Ishikawa (cell line): ENCODE measurements around the gene LYRM1.

Source experiments
- CEBPB ChIP-seq: IDR thresholded peaks from 2 replicates; pipeline ENCODE4 v1.6.1; 2012
- CREB1 ChIP-seq: IDR thresholded peaks from 2 replicates; pipeline ENCODE4 v1.6.1; 2012; ENCODE audit warnings: low read depth
- EGR1 ChIP-seq: IDR thresholded peaks from 2 replicates; pipeline ENCODE4 v1.6.1; 2012
- EP300 ChIP-seq: IDR thresholded peaks from 2 replicates; pipeline ENCODE4 v1.6.1; 2012; ENCODE audit warnings: borderline replicate concordance
- FOXM1 ChIP-seq: IDR thresholded peaks from 2 replicates; pipeline ENCODE4 v1.6.1; 2012; ENCODE audit warnings: low read depth, borderline replicate concordance
- NFIC ChIP-seq: IDR thresholded peaks from 2 replicates; pipeline ENCODE4 v1.6.1; 2012
- RAD21 ChIP-seq: IDR thresholded peaks from 2 replicates; pipeline ENCODE4 v1.6.1; 2012; ENCODE audit warnings: low read depth
- TAF1 ChIP-seq: IDR thresholded peaks from 2 replicates; pipeline ENCODE4 v1.6.1; 2012; ENCODE audit warnings: low read depth, mild to moderate bottlenecking
- TCF12 ChIP-seq: IDR thresholded peaks from 2 replicates; pipeline ENCODE4 v1.6.1; 2012; ENCODE audit warnings: low read depth
- TEAD4 ChIP-seq: IDR thresholded peaks from 2 replicates; pipeline ENCODE4 v1.6.1; 2012
- YY1 ChIP-seq: IDR thresholded peaks from 2 replicates; pipeline ENCODE4 v1.6.1; 2012; ENCODE audit warnings: low read depth
- ZBTB7A ChIP-seq: IDR thresholded peaks from 2 replicates; pipeline ENCODE4 v1.6.1; 2012; ENCODE audit warnings: low read depth
- TF ChIP-seq, protein P1 (sequence below): IDR thresholded peaks from 2 replicates; pipeline ENCODE4 v1.6.1; 2012; ENCODE audit warnings: low read depth, mild to moderate bottlenecking
- TF ChIP-seq, protein P2 (sequence below): IDR thresholded peaks from 2 replicates; pipeline ENCODE4 v1.6.1; 2012

DNA sequence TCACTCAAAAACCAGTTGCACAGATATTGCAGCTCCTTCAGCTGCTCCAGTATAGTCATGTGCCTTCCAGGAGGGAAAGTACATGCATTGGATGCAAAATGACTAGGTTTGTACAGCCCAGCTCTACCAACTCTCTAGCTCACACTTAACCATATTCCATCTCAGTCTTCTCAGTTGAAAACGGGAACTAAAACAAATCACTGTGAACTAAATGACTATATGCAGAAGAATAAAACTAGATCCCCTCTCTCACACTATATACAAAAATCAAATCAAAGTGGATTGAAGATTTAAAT lies 25.3 kb upstream of the LYRM1 start:
- TF ChIP-seq FOXM1 = no peak
- TF ChIP-seq RAD21 = no peak
- TF ChIP-seq TCF12 = no peak
- TF ChIP-seq, protein P1, sequence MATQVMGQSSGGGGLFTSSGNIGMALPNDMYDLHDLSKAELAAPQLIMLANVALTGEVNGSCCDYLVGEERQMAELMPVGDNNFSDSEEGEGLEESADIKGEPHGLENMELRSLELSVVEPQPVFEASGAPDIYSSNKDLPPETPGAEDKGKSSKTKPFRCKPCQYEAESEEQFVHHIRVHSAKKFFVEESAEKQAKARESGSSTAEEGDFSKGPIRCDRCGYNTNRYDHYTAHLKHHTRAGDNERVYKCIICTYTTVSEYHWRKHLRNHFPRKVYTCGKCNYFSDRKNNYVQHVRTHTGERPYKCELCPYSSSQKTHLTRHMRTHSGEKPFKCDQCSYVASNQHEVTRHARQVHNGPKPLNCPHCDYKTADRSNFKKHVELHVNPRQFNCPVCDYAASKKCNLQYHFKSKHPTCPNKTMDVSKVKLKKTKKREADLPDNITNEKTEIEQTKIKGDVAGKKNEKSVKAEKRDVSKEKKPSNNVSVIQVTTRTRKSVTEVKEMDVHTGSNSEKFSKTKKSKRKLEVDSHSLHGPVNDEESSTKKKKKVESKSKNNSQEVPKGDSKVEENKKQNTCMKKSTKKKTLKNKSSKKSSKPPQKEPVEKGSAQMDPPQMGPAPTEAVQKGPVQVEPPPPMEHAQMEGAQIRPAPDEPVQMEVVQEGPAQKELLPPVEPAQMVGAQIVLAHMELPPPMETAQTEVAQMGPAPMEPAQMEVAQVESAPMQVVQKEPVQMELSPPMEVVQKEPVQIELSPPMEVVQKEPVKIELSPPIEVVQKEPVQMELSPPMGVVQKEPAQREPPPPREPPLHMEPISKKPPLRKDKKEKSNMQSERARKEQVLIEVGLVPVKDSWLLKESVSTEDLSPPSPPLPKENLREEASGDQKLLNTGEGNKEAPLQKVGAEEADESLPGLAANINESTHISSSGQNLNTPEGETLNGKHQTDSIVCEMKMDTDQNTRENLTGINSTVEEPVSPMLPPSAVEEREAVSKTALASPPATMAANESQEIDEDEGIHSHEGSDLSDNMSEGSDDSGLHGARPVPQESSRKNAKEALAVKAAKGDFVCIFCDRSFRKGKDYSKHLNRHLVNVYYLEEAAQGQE = no peak
- TF ChIP-seq EP300 = no peak
- TF ChIP-seq CEBPB = no peak
- TF ChIP-seq TAF1 = no peak
- TF ChIP-seq, protein P2, sequence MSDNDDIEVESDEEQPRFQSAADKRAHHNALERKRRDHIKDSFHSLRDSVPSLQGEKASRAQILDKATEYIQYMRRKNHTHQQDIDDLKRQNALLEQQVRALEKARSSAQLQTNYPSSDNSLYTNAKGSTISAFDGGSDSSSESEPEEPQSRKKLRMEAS = no peak
- TF ChIP-seq YY1 = no peak
- TF ChIP-seq CREB1 = no peak
- no peak for TF ChIP-seq EGR1
- no peak for TF ChIP-seq ZBTB7A
- TF ChIP-seq TEAD4 = no peak
- no peak for TF ChIP-seq NFIC
